A375 (cell line): Measurements from ENCODE around the gene SSU72. TPM values are rescaled to one million over a fixed set of nuclear protein-coding genes. Genes with fewer than 3 reads are reported as not detected.

Source experiments
- total RNA-seq: library from RNA; depleted of rRNA; stranded (reverse); fragments of >200 nt; shearing (Covaris generic); gene quantifications from 2 replicates; pipeline ENCODE4 v1.2.3, GENCODE V29; 2014; rRNA removed

SSU72 gene
- total RNA-seq = 106 and 107 TPM in 2 replicates

DNA sequence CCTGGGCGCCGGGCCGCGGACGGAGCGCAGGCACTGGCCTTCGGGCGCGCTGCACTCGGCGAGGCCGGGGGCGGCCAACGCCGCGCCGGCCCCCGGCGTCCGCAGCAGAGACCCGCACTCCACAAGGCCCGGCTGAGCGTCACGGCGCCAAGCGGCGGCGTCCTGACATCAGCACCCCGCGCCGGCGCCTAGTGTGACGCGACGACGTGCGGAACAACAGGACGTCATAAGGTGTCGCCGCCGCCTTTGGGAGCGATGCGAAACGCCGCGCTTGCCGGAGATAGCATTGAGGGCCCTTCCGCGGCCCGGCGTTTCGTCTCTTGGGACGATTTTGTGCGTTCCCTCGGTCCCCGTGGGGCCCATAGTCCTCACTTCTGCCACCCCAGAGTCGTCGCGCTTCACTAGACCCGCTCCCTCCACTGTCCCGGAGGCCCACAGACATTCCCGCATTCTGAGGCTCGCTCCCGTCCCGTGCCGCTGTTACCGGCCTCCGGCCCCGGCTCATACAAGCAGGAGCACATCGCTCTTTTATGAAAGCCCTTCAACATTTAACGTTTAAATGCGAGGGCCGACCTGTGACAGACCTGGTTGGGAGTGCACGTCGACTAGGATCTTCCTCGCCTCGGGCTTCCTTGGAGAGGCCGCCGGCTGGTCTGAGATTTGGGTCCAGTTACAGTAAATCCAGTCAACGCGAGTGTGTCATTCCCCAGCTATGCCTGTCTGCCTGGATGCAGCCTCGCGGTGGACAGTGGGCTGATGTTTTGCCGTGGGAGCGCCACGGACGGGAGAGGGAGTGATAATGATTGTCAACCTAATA lies at the start of gene SSU72:
TSS of gene SSU72 (minus strand) at position 143 of the 817 bp plus-strand sequence. CDS start 306 bp downstream, outside the sequence.

DNA sequence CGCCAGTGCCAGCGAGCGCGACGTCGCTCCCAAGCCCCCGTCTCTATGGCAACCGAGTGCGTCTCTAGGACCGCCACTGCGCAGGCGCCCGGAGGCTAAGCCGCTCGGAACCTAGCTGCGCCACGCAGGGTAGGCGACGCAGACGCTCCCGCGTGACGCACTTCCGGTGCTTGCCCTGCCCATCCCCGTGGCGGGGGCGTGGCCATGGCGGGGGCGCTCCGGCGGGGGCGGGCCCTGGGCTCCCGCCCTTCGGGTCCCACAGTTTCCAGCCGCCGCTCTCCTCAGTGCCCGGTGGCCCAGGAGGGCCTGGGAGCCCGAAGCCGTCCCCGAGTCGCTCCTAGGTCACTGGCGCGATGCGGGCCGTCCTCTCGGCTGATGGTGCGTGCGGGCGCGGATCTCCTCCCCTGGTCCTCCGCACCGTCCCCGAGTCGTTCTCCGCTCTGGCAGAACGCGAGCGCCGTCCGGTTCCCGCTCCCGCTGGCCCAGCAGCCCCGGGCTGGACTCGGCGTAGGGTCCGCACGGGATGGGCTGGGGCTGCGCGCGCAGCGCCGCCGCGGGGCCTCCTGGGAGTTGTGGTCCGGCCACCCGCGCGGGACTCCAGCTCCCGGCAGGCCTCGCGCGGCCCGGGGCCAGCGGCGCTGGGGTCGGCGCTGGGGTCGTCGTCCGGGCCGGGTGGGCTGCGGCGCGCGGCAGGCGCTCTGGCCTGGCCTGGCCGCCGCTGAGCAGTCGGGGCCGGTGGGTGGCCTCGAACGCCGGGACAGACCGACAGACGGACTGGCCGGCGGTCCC lies 40.8 kb upstream of the SSU72 start, which contains the start of gene MIB2:
TSS of gene MIB2 (plus strand) at position 245 of the 789 bp plus-strand sequence. CDS start 7,953 bp downstream, outside the sequence.

DNA sequence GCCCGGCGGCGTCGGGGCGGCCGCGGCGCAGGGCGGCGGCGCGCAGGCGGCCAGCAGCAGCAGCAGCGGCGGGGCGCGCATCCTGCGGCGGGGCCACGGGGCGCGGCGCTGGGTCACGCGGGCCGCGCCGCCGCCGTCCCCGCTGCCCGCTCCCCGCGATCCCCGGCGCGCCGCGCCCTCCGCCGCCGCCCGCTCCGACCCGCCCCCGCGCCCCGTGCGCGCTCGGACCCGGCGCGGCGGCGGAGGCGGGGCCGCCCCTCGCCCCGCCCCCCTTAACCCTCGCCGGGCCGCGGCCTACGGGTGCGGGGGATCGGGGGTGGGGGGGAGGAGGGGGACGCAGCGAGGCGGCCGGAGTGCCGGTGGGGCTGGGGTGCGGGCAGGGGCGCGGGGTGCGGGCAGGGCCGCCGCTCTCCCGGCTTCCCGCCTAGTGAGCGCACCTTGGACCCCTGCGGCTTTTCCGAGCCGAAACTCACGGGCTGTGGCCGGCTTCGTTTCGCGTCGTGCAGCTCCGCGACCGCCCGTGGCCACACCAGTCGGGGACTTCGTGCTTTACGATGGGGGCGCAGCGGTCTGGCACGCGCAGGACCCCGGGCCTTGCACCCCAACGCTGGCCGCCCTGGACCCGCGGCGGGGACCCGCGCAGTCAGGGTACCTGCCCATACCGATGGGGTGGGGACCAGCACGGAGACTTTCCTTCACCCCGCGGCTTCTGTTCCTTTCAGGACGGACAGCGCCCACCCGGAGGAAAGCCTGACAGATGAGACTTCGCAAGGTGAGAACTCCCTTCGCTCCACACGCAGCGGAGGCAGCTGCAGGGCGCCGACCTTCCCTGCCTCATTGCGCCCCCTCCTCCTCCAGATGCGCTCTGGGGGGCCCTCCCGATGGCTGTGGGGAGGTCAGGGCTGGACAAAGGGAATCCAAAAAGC lies 25.5 kb upstream of the SSU72 start, which contains the start of gene FNDC10:
TSS of gene FNDC10 (minus strand) at position 201 of the 926 bp plus-strand sequence. CDS start at position 81, 120 bp downstream.

DNA sequence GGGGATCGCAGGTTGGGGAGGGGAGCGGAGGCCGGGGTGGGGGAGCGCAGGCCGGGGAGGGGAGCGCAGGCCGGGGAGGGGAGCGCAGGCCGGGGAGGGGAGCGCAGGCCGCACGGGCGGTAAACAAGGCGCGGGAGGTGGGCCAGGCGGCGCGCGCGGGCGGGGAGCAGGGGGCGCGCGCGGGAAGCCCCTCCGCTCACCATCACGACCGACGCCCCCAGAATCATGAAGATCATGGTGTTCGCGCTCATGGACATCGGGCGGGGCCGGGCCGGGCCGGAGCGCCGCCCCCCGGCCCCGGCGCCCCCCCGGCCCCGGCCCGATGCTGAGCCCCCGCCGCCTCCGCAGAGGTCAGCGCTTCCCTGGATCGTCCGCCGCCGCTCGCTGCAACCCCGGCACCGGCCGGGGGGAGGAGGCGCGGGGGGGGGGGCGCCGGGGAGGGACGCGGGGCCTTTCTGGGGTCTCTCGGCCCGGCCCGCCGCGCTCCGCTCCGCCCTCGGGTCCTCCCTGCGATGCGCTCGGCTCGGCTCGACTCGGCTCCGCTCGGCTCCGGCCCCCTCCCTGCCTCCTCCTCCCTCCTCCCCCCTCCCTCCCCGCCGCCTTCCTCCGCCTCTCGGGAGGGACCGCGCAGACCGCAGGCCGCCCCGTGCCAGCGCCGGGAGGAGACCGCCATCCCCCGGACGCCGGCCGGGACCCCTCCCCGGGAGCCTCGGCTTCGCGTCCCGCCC lies 34.4 kb downstream of the SSU72 start, which contains the start of gene TMEM240:
TSS of gene TMEM240 (minus strand) at position 535 of the 728 bp plus-strand sequence. CDS start at position 257, 278 bp downstream.

DNA sequence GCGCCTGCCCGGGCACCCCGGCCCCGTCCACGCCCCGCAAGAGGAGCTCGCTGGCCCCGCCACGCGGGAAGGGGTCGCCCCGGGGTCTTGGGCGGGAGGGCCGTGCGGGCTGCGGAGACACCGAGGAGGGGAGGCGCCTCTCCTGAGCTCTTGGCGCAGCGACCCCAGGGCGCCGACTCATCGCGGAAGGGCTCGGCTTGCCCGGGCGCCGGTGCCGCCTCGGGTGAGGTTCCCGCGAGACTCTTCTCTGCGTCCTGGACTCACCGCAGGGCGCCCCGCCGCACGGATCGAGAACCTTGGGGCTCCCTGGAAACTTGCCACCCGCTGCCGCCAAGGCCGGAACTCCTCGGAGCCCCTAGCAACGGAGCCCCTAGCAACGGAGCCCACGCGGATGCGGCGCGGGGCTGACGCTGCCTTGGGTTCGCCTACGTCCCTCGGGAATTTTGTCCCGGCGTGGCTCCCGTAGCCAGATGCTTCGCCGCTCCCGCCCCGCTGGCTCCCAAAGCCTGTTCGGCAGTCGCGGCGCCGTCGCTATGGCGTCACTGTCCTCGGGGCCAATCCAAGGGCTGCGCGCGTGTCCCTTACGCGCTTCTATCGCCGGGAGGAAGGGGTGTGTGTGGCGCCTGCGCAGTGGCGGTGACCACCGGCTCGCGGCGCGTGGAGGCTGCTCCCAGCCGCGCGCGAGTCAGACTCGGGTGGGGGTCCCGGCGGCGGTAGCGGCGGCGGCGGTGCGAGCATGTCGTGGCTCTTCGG lies 63.0 kb downstream of the SSU72 start, which contains the start of gene ATAD3A:
TSS of gene ATAD3A (plus strand) at position 630 of the 753 bp plus-strand sequence. CDS start at position 737, 107 bp downstream.

Other genes with a start within 250 kb of the SSU72 start
- 0.30 and 0.56 TPM in 2 replicates for gene TAS1R3, start 243.6 kb downstream of the SSU72 start, total RNA-seq
- 115 TPM in 2 replicates for gene DVL1, start 225.4 kb downstream of the SSU72 start, total RNA-seq
- 0.77 TPM in 1 of 2 replicates, not detected in the other for gene MXRA8, start 216.3 kb downstream of the SSU72 start, total RNA-seq
- gene AURKAIP1, start 199.7 kb downstream of the SSU72 start, total RNA-seq = 307 and 311 TPM in 2 replicates
- 221 and 241 TPM in 2 replicates for gene CCNL2, start 175.5 kb downstream of the SSU72 start, total RNA-seq
- gene MRPL20, start 167.6 kb downstream of the SSU72 start, total RNA-seq = 286 and 336 TPM in 2 replicates
- gene ANKRD65, start 153.6 kb downstream of the SSU72 start, total RNA-seq = not detected in 2 replicates
- 1.9 and 4.9 TPM in 2 replicates for gene VWA1, start 139.2 kb downstream of the SSU72 start, total RNA-seq
- gene ATAD3C, start 125.2 kb downstream of the SSU72 start, total RNA-seq = not detected in 2 replicates
- 52.9 and 59.0 TPM in 2 replicates for gene ATAD3B, start 103.1 kb downstream of the SSU72 start, total RNA-seq
- 102 and 114 TPM in 2 replicates for gene ATAD3A, start 62.7 kb downstream of the SSU72 start, total RNA-seq
- gene TMEM240, start 34.2 kb downstream of the SSU72 start, total RNA-seq = 0.27 TPM in 1 of 2 replicates, not detected in the other
- 3.6 and 6.1 TPM in 2 replicates for gene FNDC10, start 25.3 kb upstream of the SSU72 start, total RNA-seq
- gene MIB2, start 40.6 kb upstream of the SSU72 start, total RNA-seq = 56.6 and 59.9 TPM in 2 replicates
- gene MMP23B, start 57.3 kb upstream of the SSU72 start, total RNA-seq = 0.08 and 1.4 TPM in 2 replicates
- gene CDK11B, start 84.1 kb upstream of the SSU72 start, total RNA-seq = 21.3 and 22.3 TPM in 2 replicates
- 19.3 and 21.4 TPM in 2 replicates for gene SLC35E2B, start 117.9 kb upstream of the SSU72 start, total RNA-seq
- 36.1 and 38.4 TPM in 2 replicates for gene CDK11A, start 149.5 kb upstream of the SSU72 start, total RNA-seq
- 53.4 and 60.2 TPM in 2 replicates for gene NADK, start 203.6 kb upstream of the SSU72 start, total RNA-seq